NCI-H1436 (cell line): Measurements from ENCODE around the gene EML2.
"Not testable (repeated sequence)": the region's sequence is repeated elsewhere in the genome, so short reads cannot be mapped to it uniquely, and the experiment has no call there.

Experiments
- DNase-seq: peaks from one replicate; lab custom pipeline; 2025; lab: John Stamatoyannopoulos, UW

The EML2 gene

GRCh38 chr19:45615795-45616703 is 23.1 kb downstream of the EML2 start:
- peak; percentile 86 for DNase-seq

- not testable (repeated sequence) for DNase-seq
These were observed 24.1 kb downstream of the EML2 start for GRCh38 chr19:45615056-45615455.

GRCh38 chr19:45613926-45614725 is 25.1 kb downstream of the EML2 start:
- DNase-seq: no peak

- no peak for DNase-seq
These were observed 30.2 kb downstream of the EML2 start for GRCh38 chr19:45608948-45609347.

DNA sequence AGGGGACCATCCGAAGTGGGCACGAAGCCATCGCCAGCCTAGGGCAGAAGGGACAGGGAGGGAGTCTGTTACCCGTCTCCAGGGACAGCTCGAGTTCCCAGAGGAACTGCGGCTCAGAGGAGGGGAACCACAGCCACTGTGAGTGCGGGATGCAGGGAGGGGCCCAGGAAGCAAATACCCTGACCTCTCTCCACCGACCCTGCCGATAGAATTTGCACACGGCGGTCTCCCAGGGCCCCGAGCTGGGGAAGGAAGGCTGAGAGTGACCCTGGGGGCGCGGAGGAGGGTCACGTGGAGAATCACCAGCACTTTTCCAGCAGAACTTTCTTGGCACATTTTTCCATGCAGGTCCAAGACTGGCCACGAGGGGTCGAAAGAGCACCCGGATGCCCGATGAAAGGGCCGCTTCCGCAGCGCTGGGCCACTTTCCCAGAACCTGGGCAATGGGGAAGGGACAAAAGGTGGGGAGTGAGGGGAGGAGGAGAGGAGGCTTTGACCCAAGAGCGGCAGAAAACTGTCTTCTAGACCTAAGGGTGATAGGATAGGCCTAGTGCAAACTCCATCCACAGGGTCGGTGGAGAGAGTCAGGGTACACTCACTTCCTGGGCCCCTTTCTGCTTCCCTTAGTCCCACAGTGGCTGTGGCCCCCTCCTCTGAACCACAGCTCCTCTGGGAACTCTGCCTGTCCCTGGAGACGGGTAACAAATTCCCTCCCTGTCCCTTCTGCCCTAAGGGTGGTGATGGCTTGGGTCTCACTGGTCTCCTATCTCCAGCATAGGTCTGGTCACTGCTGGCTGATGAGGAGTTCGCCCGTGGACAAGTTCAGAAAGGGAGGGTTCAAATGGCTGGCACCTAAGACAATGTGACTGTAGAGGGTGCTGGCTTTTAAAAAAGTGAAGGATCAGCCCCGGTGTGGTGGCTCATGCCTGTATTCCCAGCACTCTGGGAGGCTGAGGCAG is 31.8 kb downstream of the EML2 start:
- peak; percentile 50 for DNase-seq

DNA sequence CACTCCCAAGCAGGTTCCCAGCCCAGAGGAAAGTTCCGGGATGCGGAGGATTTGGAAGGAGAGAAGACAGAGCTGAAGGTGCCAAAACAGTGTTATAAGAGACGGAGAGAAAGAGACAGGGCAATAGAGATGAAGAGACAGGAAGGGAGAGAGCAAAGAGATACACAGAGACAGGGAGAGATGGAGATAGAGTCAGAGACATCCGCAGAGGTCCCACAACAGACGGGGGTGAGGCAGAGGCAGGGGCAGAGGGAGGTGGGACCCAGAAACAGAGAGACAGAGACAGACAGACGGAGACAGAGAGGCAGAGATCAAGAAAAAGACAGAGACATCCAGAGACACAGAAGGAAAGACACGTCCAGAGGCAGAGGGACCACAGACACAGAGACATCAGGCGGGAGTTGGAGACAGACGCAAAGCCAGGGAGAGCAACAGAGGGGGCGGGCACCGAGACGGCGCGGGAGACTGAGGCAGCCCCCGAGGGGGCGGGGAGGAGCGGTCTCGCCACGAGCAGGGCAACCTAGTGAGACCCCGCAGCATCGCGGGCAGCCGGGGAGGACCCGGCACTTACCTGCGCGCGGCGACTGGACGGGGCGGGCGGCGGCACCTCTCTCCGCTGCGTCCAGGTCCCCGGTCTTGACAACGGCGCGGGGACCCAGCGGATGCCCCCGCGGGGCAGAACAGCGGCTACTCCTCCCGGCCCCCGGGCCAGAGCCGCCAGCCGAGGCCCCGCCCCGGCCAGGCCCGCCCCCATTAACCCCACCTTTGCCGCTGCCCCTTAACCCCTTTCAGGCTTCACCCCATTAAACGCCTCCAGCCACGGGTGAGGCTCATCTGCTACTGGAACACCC is 37.4 kb downstream of the EML2 start, which contains the start of gene GPR4:
TSS of gene GPR4 (minus strand) at position 689 of the 851 bp plus-strand sequence. CDS start 10,346 bp downstream, outside the sequence.
- no peak for DNase-seq

GRCh38 chr19:45601115-45601514 is 38.1 kb downstream of the EML2 start:
- no peak for DNase-seq

- no peak for DNase-seq
These were observed 38.8 kb downstream of the EML2 start for GRCh38 chr19:45600340-45600885.

- no peak for DNase-seq
These were observed 39.9 kb downstream of the EML2 start for GRCh38 chr19:45599286-45599685.

DNA sequence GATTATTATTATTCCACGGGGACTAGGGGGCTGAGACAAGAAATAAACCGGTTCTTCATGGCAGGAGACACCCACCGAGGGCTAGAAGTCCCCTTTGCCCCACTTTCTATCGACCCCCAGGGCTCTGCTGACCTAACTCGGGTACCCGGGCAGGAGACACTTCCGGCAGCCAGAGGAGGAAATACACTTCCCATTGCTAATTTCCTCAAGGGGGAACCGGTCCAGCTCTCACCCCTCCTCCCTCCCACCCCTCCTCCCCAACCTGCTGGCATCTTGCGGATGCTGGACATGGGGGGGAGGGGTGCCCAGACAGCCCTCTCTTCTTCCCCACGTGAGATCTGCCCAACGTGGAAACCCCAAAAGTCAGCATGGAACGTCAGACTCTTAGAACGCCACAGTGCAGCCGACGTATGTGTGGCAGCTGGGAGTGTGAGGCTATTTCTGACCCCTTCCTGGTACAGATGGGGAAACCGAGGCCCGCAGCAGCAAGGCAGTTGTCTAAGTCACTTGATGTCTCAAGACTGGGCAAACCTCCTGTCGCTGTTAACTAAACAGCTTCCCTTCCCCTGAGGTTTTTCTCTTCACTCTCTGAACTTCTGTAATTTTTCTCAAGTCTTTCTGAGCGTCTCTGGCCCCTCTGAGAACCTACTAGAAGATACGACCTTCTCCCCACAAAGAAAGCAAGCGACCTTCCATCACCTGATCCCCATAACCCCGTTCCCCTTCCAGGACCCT is 40.8 kb downstream of the EML2 start:
- no peak for DNase-seq

DNA sequence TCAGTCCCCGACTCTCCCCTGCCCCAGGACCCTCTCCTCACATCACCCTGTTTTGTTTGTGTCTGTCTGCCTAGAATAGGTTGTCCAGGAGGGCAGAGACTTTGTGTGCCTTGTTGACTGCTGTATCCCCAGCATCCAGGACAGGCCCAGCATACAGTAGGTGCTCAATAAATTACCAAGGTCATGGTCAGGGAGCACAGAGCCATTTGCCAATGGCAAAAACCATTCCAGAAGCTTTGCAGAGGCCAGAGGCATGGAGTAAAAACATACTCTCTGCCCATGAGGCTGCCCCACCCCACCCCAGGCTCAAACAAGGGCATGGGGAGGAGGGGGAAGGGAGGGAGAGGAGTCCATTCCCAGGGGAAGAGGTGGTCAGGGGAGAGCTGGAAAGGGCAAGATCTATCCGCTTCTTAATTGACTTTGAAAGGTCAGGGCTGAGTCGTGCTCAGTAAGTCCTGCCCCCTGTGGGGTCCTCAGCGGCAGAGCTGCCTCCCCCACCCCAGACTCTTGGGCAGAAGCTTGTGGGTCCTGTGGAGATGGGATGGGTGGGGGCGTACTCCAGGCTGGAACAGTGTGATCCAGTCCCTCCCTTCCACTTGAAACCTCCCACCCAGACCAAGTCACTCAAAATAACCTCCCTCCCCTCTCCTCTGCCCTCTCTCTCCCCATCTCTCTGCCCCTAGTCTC is 41.6 kb downstream of the EML2 start:
- DNase-seq: no peak

- no peak for DNase-seq
These were observed 43.4 kb downstream of the EML2 start for GRCh38 chr19:45595814-45596213.

DNA sequence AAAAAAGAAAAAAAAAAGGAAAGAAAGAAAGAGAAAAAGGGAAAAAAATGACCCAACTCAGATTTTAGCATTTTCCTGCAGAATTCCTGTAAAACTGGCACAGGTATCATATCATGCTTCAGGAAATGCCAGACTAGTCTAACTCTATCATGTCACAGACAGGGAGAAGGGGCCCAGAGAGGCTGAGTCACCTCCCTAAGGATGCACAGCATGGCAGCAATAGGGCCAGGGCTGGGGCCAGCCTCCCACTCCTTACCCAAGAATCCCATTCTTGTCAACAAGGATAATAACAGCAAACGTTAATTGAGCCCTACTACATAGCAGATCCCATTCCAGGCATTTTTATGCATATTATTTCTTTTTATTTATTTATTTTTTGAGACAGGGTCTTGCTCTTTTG is 45.7 kb downstream of the EML2 start:
- DNase-seq: no peak

DNA sequence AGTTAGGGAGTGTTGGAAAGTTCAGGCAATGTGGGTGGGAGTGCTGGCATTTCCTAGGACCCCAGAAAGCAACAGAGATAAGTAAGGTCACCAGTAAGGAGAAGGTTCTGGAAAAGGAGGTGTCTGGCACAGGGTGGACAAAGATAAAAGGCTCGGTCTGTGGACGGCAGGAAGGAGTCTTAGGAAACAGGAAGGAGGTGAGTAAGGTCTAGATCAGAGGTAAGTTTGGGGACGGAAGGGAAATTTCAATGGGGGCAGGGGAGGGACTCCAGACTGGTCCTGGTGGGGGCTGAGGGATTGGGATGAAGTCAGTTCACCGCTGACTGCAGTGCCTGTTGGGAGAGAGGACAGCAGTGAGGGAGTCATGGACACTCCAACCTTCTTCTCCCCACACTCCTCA is 46.8 kb downstream of the EML2 start:
- no peak for DNase-seq

- no peak for DNase-seq
These were observed 47.6 kb downstream of the EML2 start for GRCh38 chr19:45591638-45592005.

- DNase-seq: no peak
These were observed 48.1 kb downstream of the EML2 start for GRCh38 chr19:45591004-45591637.

DNA sequence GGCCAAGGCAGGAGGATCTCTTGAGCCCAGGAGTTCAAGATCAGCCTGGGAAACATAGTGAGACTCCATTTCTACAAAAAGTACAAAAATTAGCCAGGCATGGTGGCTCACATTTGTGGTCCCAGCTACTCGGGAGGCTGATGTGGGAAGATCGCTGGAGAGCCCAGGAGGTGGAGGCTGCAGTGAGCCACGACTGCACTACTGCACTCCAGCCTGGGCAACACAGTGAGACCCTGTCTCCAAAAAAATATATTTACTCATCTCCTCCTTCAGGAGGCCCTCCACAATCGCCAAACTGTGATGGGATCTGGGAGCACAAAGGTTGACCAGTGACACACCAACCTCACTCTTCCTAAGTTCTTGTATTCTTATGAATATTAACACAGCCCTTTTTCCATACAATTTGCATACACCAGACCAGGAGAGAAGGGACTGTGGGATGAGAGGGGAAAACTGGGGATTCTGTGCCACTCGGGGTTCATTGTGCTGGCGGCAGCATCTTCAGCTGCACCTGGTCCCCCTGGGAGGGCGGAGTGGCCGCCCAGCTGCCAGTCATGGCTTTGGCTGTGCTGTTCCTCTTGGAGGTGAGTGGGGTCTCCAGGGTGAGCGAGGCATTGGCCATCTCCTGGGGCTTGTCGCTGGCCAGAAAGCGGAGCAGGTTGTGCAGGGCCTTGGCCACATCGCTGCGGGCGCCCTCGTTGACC is 48.7 kb downstream of the EML2 start:
- no peak for DNase-seq

DNA sequence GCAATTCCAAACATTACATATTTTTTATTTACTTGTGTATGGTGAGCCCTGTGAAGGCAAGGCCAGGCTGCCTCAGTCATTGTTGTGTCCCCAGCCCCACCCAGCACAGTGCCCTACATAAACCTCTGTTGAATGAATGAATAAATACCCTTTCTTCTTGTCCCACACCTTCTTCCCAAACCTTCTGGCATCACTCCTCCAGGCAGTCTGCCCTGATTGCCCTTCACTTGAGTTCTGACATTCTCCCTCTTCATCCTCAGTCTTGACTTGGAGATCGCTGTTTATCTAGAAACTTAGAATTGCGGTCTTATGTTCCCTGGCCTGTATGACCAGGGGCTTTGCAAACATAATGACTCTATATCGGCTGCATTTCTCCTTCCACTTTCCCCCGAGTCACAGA is 49.4 kb downstream of the EML2 start:
- DNase-seq: no peak
